Central memory CD8-positive, alpha-beta T cell (primary cell): ENCODE measurements around the gene SAT2.
A peak's percentile ranks its signal among the peaks of the same experiment; 100 is the strongest.
"Not testable (repeated sequence)": the region's sequence is repeated elsewhere in the genome, so short reads cannot be mapped to it uniquely, and the experiment has no call there.

ENCODE experiments used
- ATAC-seq: fragments of 150-1000 bp; cut with Tn5 transposase; replicated peaks from 2 replicates; pipeline ENCODE4 v1.10.0; 2022; ENCODE audit warnings: mild to moderate bottlenecking, moderate FRiP score, moderate number of reproducible peaks; ENCODE audit not compliant: poor library complexity, severe bottlenecking; ENCODE audit errors: extremely low read depth
- DNase-seq, 2 donors: peaks; one replicate each; pipeline ENCODE4 v3.0.0; 2021; ENCODE audit warnings: low spot score in 2 of 2
- H3K27ac Mint-ChIP-seq: one replicate; pipeline ENCODE4 v1.8.0; 2022; ENCODE audit warnings: low read depth, mild to moderate bottlenecking, moderate library complexity, mixed read lengths
- H3K27me3 Mint-ChIP-seq: one replicate; pipeline ENCODE4 v1.8.0; 2022; ENCODE audit warnings: mixed read lengths
- H3K36me3 Mint-ChIP-seq: one replicate; pipeline ENCODE4 v1.8.0; 2022; ENCODE audit warnings: mild to moderate bottlenecking, moderate library complexity, mixed read lengths; ENCODE audit not compliant: insufficient read depth
- H3K4me1 Mint-ChIP-seq: one replicate; pipeline ENCODE4 v1.8.0; 2022; ENCODE audit warnings: mixed read lengths
- H3K4me3 Mint-ChIP-seq: one replicate; pipeline ENCODE4 v1.8.0; 2022; ENCODE audit warnings: mild to moderate bottlenecking, moderate library complexity, mixed read lengths
- H3K9me3 Mint-ChIP-seq: one replicate; pipeline ENCODE4 v1.8.0; 2022; ENCODE audit warnings: mixed read lengths

Gene SAT2

GRCh38 chr17:7629939-7630571, 2.4 kb upstream of the SAT2 start, which contains the start of gene SHBG:
Gene SHBG, plus strand, starts transcription at chr17:7630135. Its CDS starts 38 bp downstream, at chr17:7630173.
- H3K4me3 Mint-ChIP-seq = no peak within 1 kb of the TSS
- H3K4me1 Mint-ChIP-seq = peaks cover 18% of the 10 kb centered on the region
- no peak for ATAC-seq
- DNase-seq = no peak
- H3K36me3 Mint-ChIP-seq = no peaks in the 10 kb centered on the region
- no peak within 1 kb of the TSS for H3K27ac Mint-ChIP-seq
- no peaks in the 10 kb centered on the region for H3K9me3 Mint-ChIP-seq
- no peaks in the 10 kb centered on the region for H3K27me3 Mint-ChIP-seq

GRCh38 chr17:7626956-7627249, 718 bp downstream of the SAT2 start:
- Mint-ChIP-seq H3K4me1 (peaks cover 18% of the 10 kb centered on the region), H3K27me3 (no peaks in the 10 kb centered on the region), H3K27ac (peak overlapping the region; percentile 92), H3K36me3 (no peaks in the 10 kb centered on the region), H3K9me3 (no peaks in the 10 kb centered on the region), H3K4me3 (peak overlapping the region; percentile 88)
- ATAC-seq (no peak), DNase-seq (no peak)

- H3K4me1 Mint-ChIP-seq = peaks cover 18% of the 10 kb centered on the region
- H3K36me3 Mint-ChIP-seq = no peaks in the 10 kb centered on the region
- DNase-seq (no peak), ATAC-seq (no peak)
- no peaks in the 10 kb centered on the region for H3K27me3 Mint-ChIP-seq
- peak overlapping the region; percentile 92 for H3K27ac Mint-ChIP-seq
- no peaks in the 10 kb centered on the region for H3K9me3 Mint-ChIP-seq
- H3K4me3 Mint-ChIP-seq = peak overlapping the region; percentile 88
These were observed 1.3 kb downstream of the SAT2 start for GRCh38 chr17:7626307-7626706.

- ATAC-seq, H3K9me3 Mint-ChIP-seq, DNase-seq, H3K27ac Mint-ChIP-seq, H3K27me3 Mint-ChIP-seq, H3K36me3 Mint-ChIP-seq: not testable (repeated sequence)
- Mint-ChIP-seq H3K4me3 (peak overlapping the region; percentile 36), H3K4me1 (peaks cover 18% of the 10 kb centered on the region)
These were observed 1.9 kb downstream of the SAT2 start for GRCh38 chr17:7625749-7626148.

- H3K4me1 Mint-ChIP-seq = peaks cover 18% of the 10 kb centered on the region
- DNase-seq = no peak
- H3K27me3 Mint-ChIP-seq = no peaks in the 10 kb centered on the region
- no peaks in the 10 kb centered on the region for H3K36me3 Mint-ChIP-seq
- no peak overlapping the region for H3K27ac Mint-ChIP-seq
- no peaks in the 10 kb centered on the region for H3K9me3 Mint-ChIP-seq
- no peak overlapping the region for H3K4me3 Mint-ChIP-seq
- no peak for ATAC-seq
These were observed 4.0 kb downstream of the SAT2 start for GRCh38 chr17:7623661-7624060.

GRCh38 chr17:7620835-7621234, 6.8 kb downstream of the SAT2 start:
- Mint-ChIP-seq H3K36me3 (no peaks in the 10 kb centered on the region), H3K27me3 (no peaks in the 10 kb centered on the region)

GRCh38 chr17:7618608-7619007, 9.0 kb downstream of the SAT2 start:
- no peak overlapping the region for H3K27ac Mint-ChIP-seq
- H3K4me1 Mint-ChIP-seq = peaks cover 5% of the 10 kb centered on the region
- H3K36me3 Mint-ChIP-seq = peaks cover 8% of the 10 kb centered on the region
- no peaks in the 10 kb centered on the region for H3K27me3 Mint-ChIP-seq
- H3K9me3 Mint-ChIP-seq = no peaks in the 10 kb centered on the region
- no peak for ATAC-seq
- DNase-seq = no peak
- H3K4me3 Mint-ChIP-seq = no peak overlapping the region

More at GRCh38 chr17:7620835-7621234, 6.8 kb downstream of the SAT2 start:
- Mint-ChIP-seq H3K4me1 (no peaks in the 10 kb centered on the region), H3K9me3 (no peaks in the 10 kb centered on the region), H3K27ac (no peak overlapping the region), H3K4me3 (no peak overlapping the region)
- no peak for DNase-seq
- no peak for ATAC-seq

- peak overlapping the region; percentile 89 for H3K4me3 Mint-ChIP-seq
- peaks cover 10% of the 10 kb centered on the region for H3K36me3 Mint-ChIP-seq
- H3K9me3 Mint-ChIP-seq = no peaks in the 10 kb centered on the region
- peak; percentile 41 for ATAC-seq
- peaks cover 37% of the 10 kb centered on the region for H3K4me1 Mint-ChIP-seq
- no peaks in the 10 kb centered on the region for H3K27me3 Mint-ChIP-seq
- H3K27ac Mint-ChIP-seq = peak overlapping the region; percentile 87
- no peak for DNase-seq
These were observed 12.3 kb downstream of the SAT2 start for GRCh38 chr17:7615265-7615747.

GRCh38 chr17:7614425-7615264, 13.0 kb downstream of the SAT2 start, which contains the start of gene FXR2:
Gene FXR2, minus strand, starts transcription at chr17:7614897. Its CDS starts 365 bp downstream, at chr17:7614532.
- Mint-ChIP-seq H3K4me3 (peak within 1 kb of the TSS; percentile 89), H3K4me1 (peaks cover 41% of the 10 kb centered on the region), H3K27ac (peak within 1 kb of the TSS; percentile 87), H3K36me3 (peaks cover 10% of the 10 kb centered on the region), H3K9me3 (no peaks in the 10 kb centered on the region), H3K27me3 (no peaks in the 10 kb centered on the region)
- ATAC-seq (peak; percentile 93), DNase-seq (peak; percentile 91 to 98)

GRCh38 chr17:7613769-7614424, 13.7 kb downstream of the SAT2 start:
- H3K4me3 Mint-ChIP-seq = peak overlapping the region; percentile 89
- ATAC-seq (no peak), DNase-seq (no peak)
- no peaks in the 10 kb centered on the region for H3K27me3 Mint-ChIP-seq
- peaks cover 46% of the 10 kb centered on the region for H3K4me1 Mint-ChIP-seq
- H3K36me3 Mint-ChIP-seq = peaks cover 10% of the 10 kb centered on the region
- peak overlapping the region; percentile 78 for H3K27ac Mint-ChIP-seq
- H3K9me3 Mint-ChIP-seq = no peaks in the 10 kb centered on the region

GRCh38 chr17:7612294-7612640, 15.4 kb downstream of the SAT2 start:
- ATAC-seq = no peak
- Mint-ChIP-seq H3K27ac (peak overlapping the region; percentile 78), H3K4me1 (peaks cover 46% of the 10 kb centered on the region), H3K27me3 (no peaks in the 10 kb centered on the region), H3K4me3 (peak overlapping the region; percentile 89), H3K9me3 (no peaks in the 10 kb centered on the region), H3K36me3 (peaks cover 11% of the 10 kb centered on the region)
- no peak for DNase-seq

GRCh38 chr17:7611635-7612293, 15.9 kb downstream of the SAT2 start:
- peak overlapping the region; percentile 78 for H3K27ac Mint-ChIP-seq
- H3K36me3 Mint-ChIP-seq = peaks cover 12% of the 10 kb centered on the region
- no peak for DNase-seq
- H3K9me3 Mint-ChIP-seq = no peaks in the 10 kb centered on the region
- peak overlapping the region; percentile 89 for H3K4me3 Mint-ChIP-seq
- ATAC-seq = no peak
- H3K27me3 Mint-ChIP-seq = no peaks in the 10 kb centered on the region
- peaks cover 46% of the 10 kb centered on the region for H3K4me1 Mint-ChIP-seq
